Measurements from ENCODE around the gene IL27RA. TPM values are rescaled to one million over a fixed set of nuclear protein-coding genes. Genes with fewer than 3 reads are reported as not detected.

Gene IL27RA
- total and polyA plus RNA-seq, 2 donors from 2014 or later, result 3.1 to 14.1 TPM

- Histone ChIP-seq H3K4me1 (ENCODE audit: control insufficient read depth in 2 of 3, insufficient read depth in 2 of 3, low read depth in 1 of 3, low read length in 3 of 3) (peaks cover 0 to 23% (median 21%) of the 10 kb centered on the region in 3 donors), H3K27me3 (ENCODE audit: control insufficient read depth, insufficient read depth, low read length) (no peaks in the 10 kb centered on the region), H3K27ac (ENCODE audit: low read depth in 2 of 2, low read length in 2 of 2) (peak overlapping the region; percentile 97 to 99), H3K36me3 (ENCODE audit: control insufficient read depth in 2 of 3, insufficient read depth in 3 of 3, low read length in 3 of 3) (no peaks in the 10 kb centered on the region), H3K9me3 (ENCODE audit: control insufficient read depth in 2 of 3, insufficient read depth in 1 of 3, low read length in 3 of 3) (no peaks in the 10 kb centered on the region), H3K9ac (ENCODE audit: low read length in 3 of 3) (peak overlapping the region in 1 of 3 donors; percentile 48), H3K4me3 (ENCODE audit: low read length in 3 of 3) (peak overlapping the region in 2 of 3 donors; percentile 51 to 65)
- intact Hi-C loops (cut with DNase I), result no loop called here
- no peak for FAIRE-seq
- peak in 2 of 5 donors; percentile 39 to 83 for DNase-seq
- TF ChIP-seq CTCF (IDR thresholded peaks at IDR 0.05; ENCODE audit: borderline replicate concordance, extremely low read depth, insufficient read depth), result no peak
These were observed 26.8 kb upstream of the IL27RA start for GRCh38 chr19:14004619-14005348.

GRCh38 chr19:14005349-14006084, 26.0 kb upstream of the IL27RA start:
- DNase-seq (peak; percentile 94 to 98 (median 96)), FAIRE-seq (no peak)
- H3K9ac ChIP-seq (ENCODE audit: low read length in 3 of 3), result peak overlapping the region in 1 of 3 donors; percentile 51
- H3K27me3 ChIP-seq (ENCODE audit: control insufficient read depth, insufficient read depth, low read length), result no peaks in the 10 kb centered on the region
- peaks cover 0 to 23% (median 21%) of the 10 kb centered on the region in 3 donors for H3K4me1 ChIP-seq (ENCODE audit: control insufficient read depth in 2 of 3, insufficient read depth in 2 of 3, low read depth in 1 of 3, low read length in 3 of 3)
- H3K9me3 ChIP-seq (ENCODE audit: control insufficient read depth in 2 of 3, insufficient read depth in 1 of 3, low read length in 3 of 3), result no peaks in the 10 kb centered on the region
- intact Hi-C loops (cut with DNase I), result no loop called here
- H3K36me3 ChIP-seq (ENCODE audit: control insufficient read depth in 2 of 3, insufficient read depth in 3 of 3, low read length in 3 of 3), result no peaks in the 10 kb centered on the region
- H3K27ac ChIP-seq (ENCODE audit: low read depth in 2 of 2, low read length in 2 of 2), result peak overlapping the region; percentile 97 to 99
- no peak for TF ChIP-seq CTCF (IDR thresholded peaks at IDR 0.05; ENCODE audit: borderline replicate concordance, extremely low read depth, insufficient read depth)
- H3K4me3 ChIP-seq (ENCODE audit: low read length in 3 of 3), result peak overlapping the region; percentile 42 to 65 (median 56)

GRCh38 chr19:14006085-14006765, 25.3 kb upstream of the IL27RA start, which contains the start of gene RFX1:
RFX1 (minus strand) TSS chr19:14006320; CDS start chr19:13993843, 12,477 bp downstream.
- Histone ChIP-seq H3K27me3 (ENCODE audit: control insufficient read depth, insufficient read depth, low read length) (no peaks in the 10 kb centered on the region), H3K9me3 (ENCODE audit: control insufficient read depth in 2 of 3, insufficient read depth in 1 of 3, low read length in 3 of 3) (no peaks in the 10 kb centered on the region), H3K9ac (ENCODE audit: low read length in 3 of 3) (peak within 1 kb of the TSS; percentile 61 to 98 (median 92)), H3K4me1 (ENCODE audit: control insufficient read depth in 2 of 3, insufficient read depth in 2 of 3, low read depth in 1 of 3, low read length in 3 of 3) (peaks cover 0 to 23% (median 21%) of the 10 kb centered on the region in 3 donors), H3K27ac (ENCODE audit: low read depth in 2 of 2, low read length in 2 of 2) (peak within 1 kb of the TSS; percentile 97 to 100), H3K36me3 (ENCODE audit: control insufficient read depth in 2 of 3, insufficient read depth in 3 of 3, low read length in 3 of 3) (no peaks in the 10 kb centered on the region), H3K4me3 (ENCODE audit: low read length in 3 of 3) (peak within 1 kb of the TSS; percentile 66 to 97 (median 92))
- peak; percentile 98 for FAIRE-seq
- intact Hi-C loops (cut with DNase I), result no loop called here
- no peak for TF ChIP-seq CTCF (IDR thresholded peaks at IDR 0.05; ENCODE audit: borderline replicate concordance, extremely low read depth, insufficient read depth)
- DNase-seq, result peak; percentile 100

Data from kidney (tissue), 14 donors.